Neuron (in vitro differentiated cells): ENCODE results near the gene BET1L.
"Not testable (repeated sequence)": the region's sequence is repeated elsewhere in the genome, so short reads cannot be mapped to it uniquely, and the experiment has no call there.

Experiments
- H2AFZ ChIP-seq: one replicate; pipeline ENCODE4 v1.6.1; 2013; ENCODE audit warnings: low read depth, mild to moderate bottlenecking, inconsistent platforms, low read length, moderate library complexity
- H3K27me3 ChIP-seq: one replicate; pipeline ENCODE4 v1.6.1; 2013; ENCODE audit warnings: low read length; ENCODE audit not compliant: insufficient read depth
- H3K36me3 ChIP-seq: one replicate; pipeline ENCODE4 v1.6.1; 2013; ENCODE audit warnings: low read length; ENCODE audit not compliant: insufficient read depth
- H3K4me1 ChIP-seq: one replicate; pipeline ENCODE4 v1.6.1; 2013; ENCODE audit warnings: low read length; ENCODE audit not compliant: insufficient read depth
- H3K4me3 ChIP-seq: 2 replicates; pipeline ENCODE4 v1.5.1; 2013; ENCODE audit warnings: mild to moderate bottlenecking, low read length, moderate library complexity
- H3K9me3 ChIP-seq: one replicate; pipeline ENCODE4 v1.6.1; 2013; ENCODE audit warnings: low read length

Gene BET1L

DNA sequence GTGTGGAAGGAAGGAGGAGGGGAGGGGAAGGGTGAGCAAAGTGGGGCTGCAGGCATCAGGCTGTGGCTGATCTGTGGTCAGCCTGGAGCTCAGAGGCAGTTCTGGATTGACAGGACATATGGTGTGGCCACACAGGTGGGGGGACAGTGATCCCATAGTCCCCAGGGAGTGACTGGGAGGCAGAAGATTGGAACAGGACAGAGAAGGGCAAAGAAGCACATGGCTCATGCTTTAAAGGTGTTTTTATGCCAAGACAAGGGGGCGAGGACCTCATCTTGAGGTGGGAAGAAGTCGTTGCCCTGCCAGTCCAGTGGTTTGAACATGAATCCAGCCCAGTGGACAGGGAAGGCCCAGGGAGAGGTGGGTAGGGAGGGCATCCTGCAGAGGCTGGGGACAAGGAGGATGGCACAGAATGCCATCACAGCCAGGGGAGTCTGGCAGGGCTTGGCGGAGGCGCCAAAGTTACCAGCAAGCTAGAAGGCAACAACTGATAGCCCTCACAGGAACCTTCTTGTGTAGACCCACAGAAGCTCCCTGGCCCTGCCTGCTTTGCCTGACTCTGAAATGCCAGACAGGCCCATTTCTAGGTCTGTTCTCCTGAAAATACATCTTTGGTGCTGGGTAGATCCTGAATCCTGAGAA, 3.1 kb downstream of the BET1L start:
- Histone ChIP-seq H3K9me3 (no peaks in the 10 kb centered on the region), H3K4me1 (peaks cover 15% of the 10 kb centered on the region)

DNA sequence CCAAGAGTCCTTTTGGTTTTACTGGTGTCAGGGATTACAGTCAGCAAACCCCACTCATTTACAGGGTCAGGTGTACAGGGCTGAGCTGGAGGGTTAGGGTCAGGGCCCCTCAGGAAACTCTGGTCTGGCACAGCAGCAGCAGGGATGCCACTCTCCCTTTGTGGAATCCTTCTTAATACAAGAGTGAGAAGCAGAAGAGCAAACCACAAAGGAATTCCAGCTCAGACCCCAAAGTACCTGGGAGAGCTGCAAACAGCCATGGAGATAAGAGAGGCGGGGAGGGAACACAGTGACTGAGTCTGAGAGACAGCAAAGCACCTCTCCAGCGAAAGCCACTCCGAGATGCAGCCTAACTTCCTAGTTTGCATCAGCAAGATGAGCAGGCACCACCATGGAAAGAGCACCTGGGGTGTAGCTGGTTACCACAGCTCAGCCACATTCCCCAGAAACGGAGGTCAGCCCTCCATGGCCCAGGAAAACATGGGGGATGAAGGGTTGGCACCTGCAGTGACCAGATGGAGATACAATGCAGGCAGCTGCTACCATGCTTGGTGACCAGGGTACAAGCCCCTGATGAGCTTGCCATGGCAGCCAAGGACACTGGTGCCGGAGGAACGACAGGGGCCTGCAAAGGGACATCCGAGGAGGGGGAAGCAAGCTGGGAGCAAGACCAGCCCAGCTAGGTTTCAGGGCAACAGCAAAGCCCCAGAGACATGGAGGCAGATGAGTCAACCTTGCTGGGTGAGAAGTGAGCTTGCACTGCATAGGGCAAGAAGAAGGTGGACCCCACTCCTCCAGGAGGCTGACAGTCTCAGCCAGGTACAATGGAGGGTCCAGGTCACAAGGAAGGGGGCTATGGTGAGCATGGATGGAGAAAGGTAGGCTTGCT, 3.9 kb downstream of the BET1L start:
- no peaks in the 10 kb centered on the region for H3K27me3 ChIP-seq
- H3K4me1 ChIP-seq = peaks cover 13% of the 10 kb centered on the region
- no peak overlapping the region for H3K4me3 ChIP-seq
- peaks cover 24% of the 10 kb centered on the region for H3K36me3 ChIP-seq
- no peaks in the 10 kb centered on the region for H3K9me3 ChIP-seq
- no peak overlapping the region for H2AFZ ChIP-seq

More for the DNA sequence above, 3.1 kb downstream of the BET1L start:
- Histone ChIP-seq H2AFZ (no peak overlapping the region), H3K4me3 (no peak overlapping the region), H3K27me3 (no peaks in the 10 kb centered on the region), H3K36me3 (peaks cover 24% of the 10 kb centered on the region)

DNA sequence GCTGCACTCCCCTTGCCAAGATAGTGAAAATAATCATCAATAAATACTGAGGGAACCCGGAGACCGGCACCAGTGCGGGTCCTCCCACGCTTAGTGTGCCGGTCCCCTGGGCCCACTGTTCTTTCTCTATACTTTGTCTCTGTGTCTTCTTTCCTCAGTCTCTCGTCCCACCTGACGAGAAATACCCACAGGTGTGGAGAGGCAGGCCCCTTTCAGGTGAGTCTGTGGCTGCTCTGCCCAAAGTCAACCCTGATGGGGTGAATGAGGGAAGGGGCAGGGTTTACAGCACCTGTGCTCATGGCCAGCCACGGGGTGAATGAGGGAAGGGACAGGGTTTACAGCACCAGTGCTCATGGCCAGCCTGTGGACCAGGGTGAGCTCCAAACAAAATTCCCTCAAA, 4.7 kb downstream of the BET1L start:
- Histone ChIP-seq H2AFZ (no peak overlapping the region), H3K9me3 (no peaks in the 10 kb centered on the region), H3K27me3 (no peaks in the 10 kb centered on the region), H3K4me1 (peaks cover 10% of the 10 kb centered on the region), H3K36me3 (peaks cover 24% of the 10 kb centered on the region), H3K4me3 (no peak overlapping the region)

DNA sequence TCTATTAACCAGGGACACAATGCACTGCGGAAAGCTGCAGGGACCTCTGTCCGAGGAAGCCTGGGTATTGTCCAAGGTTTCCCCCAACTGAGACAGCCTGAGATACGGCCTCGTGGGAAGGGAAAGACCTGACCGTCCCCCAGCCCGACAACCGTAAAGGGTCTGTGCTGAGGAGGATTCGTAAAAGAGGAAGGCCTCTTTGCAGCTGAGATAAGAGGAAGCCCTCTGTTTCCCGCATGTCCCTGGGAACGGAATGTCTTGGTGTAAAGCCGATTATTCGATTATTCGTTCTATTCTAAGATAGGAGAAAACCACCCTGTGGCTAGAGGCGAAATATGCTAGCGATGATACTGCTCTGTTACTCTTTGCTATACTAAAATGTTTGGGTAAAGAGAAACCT, 5.2 kb downstream of the BET1L start:
- Histone ChIP-seq H2AFZ (no peak overlapping the region), H3K27me3 (no peaks in the 10 kb centered on the region), H3K36me3 (peaks cover 24% of the 10 kb centered on the region), H3K4me3 (no peak overlapping the region), H3K4me1 (peaks cover 10% of the 10 kb centered on the region), H3K9me3 (no peaks in the 10 kb centered on the region)

DNA sequence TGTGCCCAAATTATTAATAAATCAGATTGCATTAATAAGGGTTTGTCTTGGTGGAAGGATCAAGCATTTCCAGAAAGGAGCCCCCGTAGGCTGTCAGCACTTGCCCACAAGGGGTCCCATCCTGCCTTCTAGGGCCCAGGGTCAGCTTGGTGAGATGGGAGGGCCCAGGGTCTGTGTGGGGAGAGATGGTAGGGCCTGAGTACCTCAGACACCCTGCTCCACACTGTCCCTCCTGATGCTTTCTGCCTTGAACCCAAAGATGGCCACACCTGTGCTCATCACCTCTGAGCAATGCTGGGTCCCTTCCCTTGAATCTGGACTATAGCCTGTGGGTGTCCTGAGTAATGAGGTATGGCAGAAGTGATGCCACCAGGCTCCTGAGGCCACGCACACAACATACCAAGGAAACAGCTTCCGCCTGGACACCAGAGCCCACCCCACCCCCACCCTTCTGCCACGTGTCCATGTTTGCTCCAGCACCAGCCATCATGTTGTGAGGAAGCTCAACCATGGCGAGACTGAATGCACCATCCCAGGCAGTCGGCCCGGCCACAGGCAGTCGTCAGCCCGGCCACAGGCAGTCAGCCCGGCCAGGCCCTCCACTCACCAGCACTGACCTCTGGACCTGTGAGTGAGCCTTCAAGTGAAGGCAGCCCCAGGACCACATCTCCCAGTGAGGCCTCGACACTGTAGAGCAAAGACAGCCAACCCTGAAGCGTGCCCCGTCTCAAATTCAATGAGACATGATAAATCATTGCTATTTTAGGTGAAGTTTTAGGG, 6.8 kb downstream of the BET1L start:
- H3K9me3 ChIP-seq = no peaks in the 10 kb centered on the region
- H3K27me3 ChIP-seq = no peaks in the 10 kb centered on the region
- H3K4me3 ChIP-seq = no peak overlapping the region
- H2AFZ ChIP-seq = no peak overlapping the region
- H3K4me1 ChIP-seq = no peaks in the 10 kb centered on the region
- peaks cover 20% of the 10 kb centered on the region for H3K36me3 ChIP-seq

DNA sequence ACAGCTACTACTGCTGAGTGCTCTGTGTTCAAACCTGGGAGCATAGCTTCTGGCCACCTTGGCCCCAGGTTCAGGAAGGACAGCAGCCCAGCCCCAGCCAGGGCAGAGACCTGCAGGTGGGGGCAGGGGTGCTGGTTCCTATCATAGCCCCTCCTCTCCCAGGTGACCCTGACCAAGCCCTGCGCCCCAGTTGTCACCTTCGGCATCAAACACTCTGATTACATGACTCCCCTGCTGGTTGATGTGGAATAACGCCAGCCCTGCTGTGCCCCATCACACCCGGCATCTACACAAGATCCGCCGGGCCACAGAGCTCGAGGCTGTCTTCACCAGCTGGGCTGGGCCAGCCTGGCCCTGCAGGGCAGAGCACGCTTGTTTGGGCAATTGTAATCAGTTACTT, 7.4 kb downstream of the BET1L start:
- Histone ChIP-seq H3K36me3 (peaks cover 14% of the 10 kb centered on the region), H3K4me1 (no peaks in the 10 kb centered on the region), H3K4me3 (no peak overlapping the region), H2AFZ (no peak overlapping the region), H3K27me3 (no peaks in the 10 kb centered on the region), H3K9me3 (no peaks in the 10 kb centered on the region)

DNA sequence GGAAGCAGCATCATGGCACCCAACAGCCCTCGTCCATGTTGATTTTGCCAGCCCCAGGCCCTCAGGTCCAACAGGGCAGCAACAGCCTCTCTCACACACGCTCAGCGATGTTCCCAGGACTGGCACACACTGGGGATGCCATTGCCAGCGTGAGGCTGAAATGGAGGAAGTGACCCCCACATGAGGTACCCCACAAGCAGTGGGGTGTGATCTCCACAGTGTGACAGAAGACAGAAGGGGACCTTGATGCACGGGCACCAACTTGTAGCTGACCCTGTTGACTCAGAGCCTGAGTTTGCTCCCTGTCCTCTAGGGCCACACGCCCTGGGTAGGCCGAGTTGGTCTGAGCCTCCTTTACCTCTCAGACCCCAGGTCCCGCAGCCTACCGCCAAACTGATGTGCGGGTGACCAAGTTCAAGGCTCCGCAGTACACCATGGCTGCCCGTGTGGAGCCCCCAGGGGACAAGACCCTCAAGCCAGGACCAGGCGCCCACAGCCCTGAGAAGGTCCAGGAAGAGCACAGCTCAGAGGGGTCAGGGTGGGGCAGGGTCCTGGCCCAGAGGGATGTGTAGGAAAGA, 8.1 kb downstream of the BET1L start:
- Histone ChIP-seq H2AFZ (no peak overlapping the region), H3K27me3 (no peaks in the 10 kb centered on the region), H3K4me3 (no peak overlapping the region), H3K4me1 (no peaks in the 10 kb centered on the region), H3K9me3 (no peaks in the 10 kb centered on the region), H3K36me3 (peaks cover 8% of the 10 kb centered on the region)

DNA sequence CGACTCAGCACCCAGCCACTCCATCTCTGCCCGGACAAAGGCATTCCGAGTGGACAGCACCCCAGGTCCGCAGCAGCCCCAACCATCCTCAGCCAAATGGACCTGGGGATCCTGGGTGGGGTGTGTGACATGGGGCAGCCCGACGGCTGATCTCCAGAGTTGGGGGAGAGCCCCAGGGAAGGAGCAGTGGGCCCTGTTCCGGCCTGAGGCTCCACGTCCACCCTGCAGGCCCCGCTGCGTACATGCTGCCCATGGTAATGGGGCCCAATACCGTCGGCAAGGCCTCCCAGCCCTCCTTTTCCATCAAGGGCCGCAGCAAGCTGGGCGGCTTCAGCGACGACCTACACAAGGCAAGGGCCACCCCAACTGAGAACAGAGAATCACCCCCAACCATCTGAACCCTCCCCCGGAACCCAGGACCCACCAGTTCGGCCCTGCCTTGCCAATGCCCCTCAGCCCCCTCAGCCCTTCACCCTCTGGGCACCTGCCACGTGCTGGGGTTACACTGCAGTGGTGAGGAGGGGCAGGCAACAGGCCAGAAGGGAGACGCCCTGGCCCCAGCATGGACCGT, 8.9 kb downstream of the BET1L start:
- no peak overlapping the region for H3K4me3 ChIP-seq
- H3K4me1 ChIP-seq = no peaks in the 10 kb centered on the region
- no peak overlapping the region for H2AFZ ChIP-seq

DNA sequence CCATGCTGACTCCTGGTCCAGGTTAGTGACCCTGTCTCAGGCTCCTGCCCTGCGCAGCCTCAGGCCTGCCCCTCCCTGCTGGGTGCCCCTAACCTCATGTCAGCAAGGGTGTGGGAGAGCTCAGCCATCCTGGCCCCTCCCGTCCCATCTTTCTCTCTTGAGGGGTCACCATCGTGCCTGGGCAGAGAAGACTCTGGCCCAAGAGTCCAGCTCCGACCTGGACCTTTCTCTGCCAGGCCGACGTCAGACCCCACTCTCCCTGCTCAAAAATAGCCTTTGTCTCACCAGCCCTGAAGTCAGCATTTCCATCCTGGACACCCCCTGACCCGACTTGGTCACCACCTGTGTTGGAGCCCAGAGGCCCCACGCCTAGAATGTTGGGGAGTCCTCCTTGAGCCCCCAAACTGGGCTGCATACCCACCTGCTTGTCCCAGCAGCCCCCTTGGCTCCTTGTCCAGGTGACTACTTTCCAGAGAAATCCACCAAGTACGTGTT, 9.4 kb downstream of the BET1L start:
- H3K4me1 ChIP-seq = no peaks in the 10 kb centered on the region
- no peaks in the 10 kb centered on the region for H3K27me3 ChIP-seq
- no peaks in the 10 kb centered on the region for H3K9me3 ChIP-seq
- H3K4me3 ChIP-seq = no peak overlapping the region
- H2AFZ ChIP-seq = no peak overlapping the region
- peaks cover 3% of the 10 kb centered on the region for H3K36me3 ChIP-seq

More for the DNA sequence above, 8.9 kb downstream of the BET1L start:
- Histone ChIP-seq H3K27me3 (no peaks in the 10 kb centered on the region), H3K36me3 (peaks cover 3% of the 10 kb centered on the region), H3K9me3 (no peaks in the 10 kb centered on the region)

DNA sequence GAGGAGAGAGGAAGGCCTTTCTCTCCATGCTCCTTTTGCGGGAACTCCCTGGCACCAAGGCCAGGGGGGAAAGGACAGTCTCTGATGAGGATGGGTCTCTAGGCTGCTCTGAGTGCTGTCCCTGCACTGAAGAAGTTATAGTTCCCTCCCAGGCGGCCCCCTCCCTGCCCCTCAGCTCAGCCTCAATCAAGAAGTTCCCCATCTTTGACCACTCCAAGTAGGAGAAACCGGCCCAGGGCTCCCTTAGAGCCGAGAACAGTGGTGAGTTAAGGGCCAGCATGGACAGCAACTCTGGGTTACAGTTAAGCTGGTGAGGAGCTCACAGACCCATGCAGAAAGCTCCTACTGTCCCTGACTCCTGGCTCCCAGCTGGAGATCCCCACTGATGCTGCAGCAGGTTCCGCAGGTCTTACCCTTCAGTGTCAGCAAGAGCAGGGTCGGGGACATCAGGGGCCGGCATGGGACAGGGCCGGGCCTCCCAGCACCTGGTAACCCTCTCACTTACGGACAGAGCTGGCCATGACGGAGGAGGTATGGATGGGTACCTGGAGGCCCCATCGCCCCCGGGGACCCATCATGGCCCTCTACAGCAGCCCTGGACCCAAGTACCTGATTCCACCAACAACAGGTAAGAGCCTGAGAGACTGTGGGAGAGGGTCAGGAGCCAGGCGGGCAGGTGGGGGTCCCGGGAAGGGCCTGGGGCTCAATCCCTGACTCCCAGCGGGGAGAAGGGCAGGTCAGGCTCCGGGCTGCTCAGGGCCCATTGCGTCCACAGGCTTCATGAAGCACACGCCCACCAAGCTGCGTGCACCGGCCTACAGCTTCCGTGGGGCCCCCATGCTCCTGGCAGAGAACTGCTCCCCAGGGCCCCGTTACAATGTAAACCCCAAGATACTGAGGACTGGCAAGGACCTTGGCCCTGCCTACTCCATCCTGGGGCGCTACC, 10.1 kb downstream of the BET1L start:
- Histone ChIP-seq H3K9me3 (no peaks in the 10 kb centered on the region), H3K27me3 (no peaks in the 10 kb centered on the region), H3K36me3 (peaks cover 3% of the 10 kb centered on the region), H3K4me1 (no peaks in the 10 kb centered on the region), H3K4me3 (no peak overlapping the region), H2AFZ (no peak overlapping the region)

DNA sequence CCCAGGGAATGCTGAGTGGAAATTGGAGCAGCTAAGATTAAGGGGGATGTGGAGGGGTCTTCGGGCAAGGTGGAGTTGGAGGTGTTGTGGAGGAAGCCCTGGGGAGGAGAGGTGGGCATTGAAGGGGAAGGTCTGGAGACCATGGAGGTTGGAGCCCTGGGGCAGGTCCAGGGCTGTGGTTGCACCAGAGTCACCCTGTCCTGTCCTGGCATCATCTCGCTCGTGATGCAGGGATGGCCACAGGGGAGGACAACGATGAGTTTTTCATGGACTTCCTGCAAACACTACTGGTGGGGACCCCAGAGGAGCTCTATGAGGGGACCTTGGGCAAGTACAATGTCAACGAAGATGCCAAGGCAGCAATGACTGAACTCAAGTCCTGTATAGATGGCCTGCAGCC, 13.7 kb downstream of the BET1L start:
- not testable (repeated sequence) for H3K36me3 ChIP-seq, H3K9me3 ChIP-seq, H3K4me3 ChIP-seq, H2AFZ ChIP-seq, H3K27me3 ChIP-seq, H3K4me1 ChIP-seq

DNA sequence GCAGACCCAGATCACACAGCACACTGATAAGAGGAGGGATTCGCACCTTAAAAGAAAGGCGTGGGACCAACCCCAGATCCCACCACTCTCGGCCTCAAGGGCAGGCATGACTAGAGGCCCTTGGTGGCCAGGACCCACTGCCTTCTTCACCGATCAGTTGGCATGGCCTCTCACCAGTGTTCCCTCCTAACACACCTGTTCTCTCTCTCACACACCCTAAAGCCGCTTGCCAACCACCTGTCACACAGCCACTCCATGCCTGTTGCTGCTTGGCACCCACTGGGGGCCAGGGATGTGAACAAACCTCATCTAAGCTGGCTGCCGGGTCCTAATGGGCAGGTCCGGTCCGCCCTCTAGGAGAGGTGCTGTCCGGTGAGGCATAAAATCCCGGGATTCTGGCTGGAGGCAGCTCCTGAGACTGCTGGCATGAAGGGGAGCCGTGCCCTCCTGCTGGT, 14.5 kb downstream of the BET1L start, which contains the start of gene SCGB1C1:
TSS of gene SCGB1C1 (plus strand) at position 405 of the 455 bp plus-strand sequence. CDS start at position 427, 22 bp downstream.
- not testable (repeated sequence) for H2AFZ ChIP-seq, H3K4me1 ChIP-seq, H3K9me3 ChIP-seq, H3K4me3 ChIP-seq, H3K27me3 ChIP-seq, H3K36me3 ChIP-seq
